H1 (cell line): ENCODE data around the gene CAMTA1. TPM values are rescaled to one million over a fixed set of nuclear protein-coding genes. Genes with fewer than 3 reads are reported as not detected.

Experiments
- CTCF ChIA-PET: fragments of 300-600 bp; sonication (Branson Sonifier 250); formaldehyde crosslinking; loops from one replicate; lab custom pipeline; 2021; ENCODE audit not compliant: partially characterized antibody; lab: Charles Lee
- POLR2A ChIA-PET: fragments of 300-600 bp; sonication (Branson Sonifier 250); formaldehyde crosslinking; loops from one replicate; lab custom pipeline; 2021; ENCODE audit warnings: inconsistent platforms; ENCODE audit not compliant: partially characterized antibody; lab: Charles Lee
- DNase-seq, 2 experiments: peaks; one replicate each; pipeline versions ENCODE4 v3.0.0 to v3.0.0-alpha.2; 2010 to 2022; ENCODE audit warnings: low spot score in 2 of 2, low read depth in 1 of 2, mixed read lengths in 1 of 2
- FAIRE-seq: peaks from 2 replicates; lab custom pipeline; 2011; peaks lifted over from hg19 to GRCh38; lab: Jason Lieb, UNC
- H2AFZ ChIP-seq: 2 replicates; pipeline ENCODE4 v1.8.1; 2012; ENCODE audit warnings: low read length, inconsistent platforms
- H2AK5ac ChIP-seq: 2 replicates; pipeline ENCODE4 v1.6.1; 2013; ENCODE audit warnings: low read depth, low read length
- H2BK120ac ChIP-seq: replicated peaks from 2 replicates; pipeline ENCODE3; 2013; ENCODE audit warnings: low read depth, low read length, inconsistent platforms
- H2BK12ac ChIP-seq: 2 replicates; pipeline ENCODE4 v1.6.1; 2013; ENCODE audit warnings: low read depth, low read length
- H2BK15ac ChIP-seq: 2 replicates; pipeline ENCODE4 v1.6.1; 2013; ENCODE audit warnings: low read length
- H2BK20ac ChIP-seq: 2 replicates; pipeline ENCODE4 v1.6.1; 2013; ENCODE audit warnings: low read length
- H2BK5ac ChIP-seq: 2 replicates; pipeline ENCODE4 v1.6.1; 2013; ENCODE audit warnings: low read depth, low read length
- H3K14ac ChIP-seq: 2 replicates; pipeline ENCODE4 v1.6.1; 2013; ENCODE audit warnings: inconsistent platforms; ENCODE audit not compliant: insufficient read length
- H3K18ac ChIP-seq: 2 replicates; pipeline ENCODE4 v1.6.1; 2013; ENCODE audit warnings: low read length; ENCODE audit errors: extremely low read depth
- H3K23ac ChIP-seq: 2 replicates; pipeline ENCODE4 v1.6.1; 2013; ENCODE audit warnings: inconsistent platforms; ENCODE audit not compliant: insufficient read length
- H3K23me2 ChIP-seq: 2 replicates; pipeline ENCODE4 v1.6.1; 2013; ENCODE audit warnings: low read depth, low read length
- H3K27ac ChIP-seq: 2 replicates; pipeline ENCODE4 v1.6.1; 2011; ENCODE audit warnings: low read depth, low read length, inconsistent platforms
- H3K27me3 ChIP-seq, 4 experiments: replicated peaks in 1 of 4; 1 replicate in 1 of 4; 2 replicates in 3 of 4; pipeline versions ENCODE4 v1.6.1 to v1.8.1; 2011 to 2013; ENCODE audit warnings: low read length in 3 of 4, mild to moderate bottlenecking in 3 of 4, inconsistent platforms in 2 of 4, mixed read lengths in 2 of 4, moderate library complexity in 1 of 4; ENCODE audit not compliant: control insufficient read depth in 3 of 4, insufficient read depth in 3 of 4; ENCODE audit errors: extremely low read depth in 1 of 4
- H3K36me3 ChIP-seq, 4 experiments: 2 replicates each; pipeline versions ENCODE4 v1.6.1 to v1.8.1; 2011 to 2013; ENCODE audit warnings: mild to moderate bottlenecking in 4 of 4, low read length in 3 of 4, moderate library complexity in 2 of 4, control low read depth in 1 of 4, inconsistent platforms in 1 of 4; ENCODE audit not compliant: insufficient read depth in 4 of 4, control insufficient read depth in 2 of 4
- H3K4ac ChIP-seq: replicated peaks from 2 replicates; pipeline ENCODE3; 2013; ENCODE audit warnings: low read length, low read depth, mixed read lengths, inconsistent platforms; ENCODE audit not compliant: insufficient read length
- H3K4me1 ChIP-seq, 4 experiments: replicated peaks in 1 of 4; 1 replicate in 1 of 4; 2 replicates in 3 of 4; pipeline versions ENCODE4 v1.6.1 to v1.8.1; 2011 to 2013; ENCODE audit warnings: low read length in 3 of 4, inconsistent platforms in 2 of 4, mixed read lengths in 1 of 4; ENCODE audit not compliant: insufficient read depth in 4 of 4, control insufficient read depth in 3 of 4
- H3K4me2 ChIP-seq, 2 experiments: 2 replicates each; pipeline versions ENCODE4 v1.6.1 to v1.8.1; 2011 to 2013; ENCODE audit warnings: low read depth in 2 of 2, low read length in 2 of 2, control low read depth in 1 of 2, inconsistent platforms in 1 of 2, mild to moderate bottlenecking in 1 of 2; ENCODE audit not compliant: insufficient read depth in 1 of 2
- H3K4me3 ChIP-seq, 4 experiments: fragments of 200-600, 300-600 bp in 1 of 4; sonication (generic), shearing (Covaris generic), sonication (Bioruptor Twin) in 1 of 4; 2 replicates each; pipeline versions ENCODE4 v1.5.1 to v1.8.1; 2011 to 2016; ENCODE audit warnings: low read length in 4 of 4, low read depth in 3 of 4, control low read depth in 2 of 4, inconsistent platforms in 2 of 4, mild to moderate bottlenecking in 2 of 4, mixed read lengths in 1 of 4, moderate library complexity in 1 of 4; ENCODE audit not compliant: insufficient read depth in 2 of 4; ENCODE audit errors: extremely low read depth in 1 of 4
- H3K56ac ChIP-seq: replicated peaks from 2 replicates; pipeline ENCODE3; 2013; ENCODE audit warnings: low read depth, mild to moderate bottlenecking, mixed read lengths, low read length, inconsistent platforms; ENCODE audit not compliant: insufficient read length
- H3K79me1 ChIP-seq: 2 replicates; pipeline ENCODE4 v1.6.1; 2013; ENCODE audit warnings: low read depth, low read length, control low read depth
- H3K79me2 ChIP-seq, 2 experiments: 2 replicates each; pipeline versions ENCODE4 v1.6.1 to v1.8.1; 2012 to 2013; ENCODE audit warnings: low read length in 2 of 2, mild to moderate bottlenecking in 2 of 2, inconsistent platforms in 1 of 2; ENCODE audit not compliant: insufficient read depth in 2 of 2, control insufficient read depth in 1 of 2
- H3K9ac ChIP-seq, 4 experiments: replicated peaks in 1 of 4; 1 replicate in 1 of 4; 2 replicates in 3 of 4; pipeline versions ENCODE4 v1.6.1 to v1.8.1; 2011 to 2013; ENCODE audit warnings: low read depth in 3 of 4, low read length in 3 of 4, control low read depth in 2 of 4, mild to moderate bottlenecking in 2 of 4, moderate library complexity in 2 of 4, inconsistent platforms in 1 of 4; ENCODE audit errors: extremely low read depth in 1 of 4
- H3K9me3 ChIP-seq, 2 experiments: 2 replicates each; pipeline versions ENCODE4 v1.6.1 to v1.8.1; 2012 to 2013; ENCODE audit warnings: mild to moderate bottlenecking in 2 of 2, moderate library complexity in 2 of 2, control low read depth in 1 of 2, inconsistent platforms in 1 of 2, low read depth in 1 of 2, low read length in 1 of 2, mixed read lengths in 1 of 2; ENCODE audit not compliant: insufficient read depth in 2 of 2
- H4K20me1 ChIP-seq, 2 experiments: replicated peaks in 1 of 2; 2 replicates each; pipeline versions ENCODE3 to v1.8.1; 2011 to 2013; ENCODE audit warnings: inconsistent platforms in 2 of 2, low read length in 2 of 2, mild to moderate bottlenecking in 1 of 2; ENCODE audit not compliant: insufficient read depth in 2 of 2, control insufficient read depth in 1 of 2
- H4K5ac ChIP-seq: 2 replicates; pipeline ENCODE4 v1.6.1; 2013; ENCODE audit warnings: low read length, low read depth, mixed read lengths, inconsistent platforms; ENCODE audit not compliant: insufficient read length
- H4K8ac ChIP-seq: 2 replicates; pipeline ENCODE4 v1.8.0; 2013; ENCODE audit warnings: mild to moderate bottlenecking, moderate library complexity, low read length, inconsistent platforms; ENCODE audit not compliant: insufficient read depth; ENCODE audit errors: extremely low read depth
- H4K91ac ChIP-seq: replicated peaks from 2 replicates; pipeline ENCODE3; 2013; ENCODE audit warnings: low read length, mixed read lengths, inconsistent platforms; ENCODE audit not compliant: insufficient read length
- BACH1 ChIP-seq: IDR thresholded peaks from 2 replicates; pipeline ENCODE4 v1.6.1; 2012; ENCODE audit warnings: low read length, improper control_type of control experiment
- BCL11A ChIP-seq, 2 experiments: IDR thresholded peaks; one replicate each; pipeline ENCODE4 v1.6.1; 2011; ENCODE audit warnings: low read depth in 2 of 2, low read length in 2 of 2, mild to moderate bottlenecking in 2 of 2
- BRCA1 ChIP-seq: IDR thresholded peaks from 2 replicates; pipeline ENCODE4 v1.6.1; 2012; ENCODE audit warnings: low read depth, low read length, improper control_type of control experiment
- CTBP2 ChIP-seq: IDR thresholded peaks from 2 replicates; pipeline ENCODE4 v1.7.0; 2011; ENCODE audit warnings: borderline replicate concordance, mild to moderate bottlenecking, moderate library complexity, mixed read lengths, low read length; ENCODE audit not compliant: insufficient read depth, insufficient read length
- EGR1 ChIP-seq: IDR thresholded peaks from 2 replicates; pipeline ENCODE4 v1.6.1; 2011; ENCODE audit warnings: low read depth, low read length, borderline replicate concordance
- EP300 ChIP-seq, 2 experiments: IDR thresholded peaks; 1 replicate in 1 of 2; 2 replicates in 1 of 2; pipeline ENCODE4 v1.6.1; 2011 to 2012; ENCODE audit warnings: low read depth in 2 of 2, low read length in 2 of 2, mild to moderate bottlenecking in 2 of 2, borderline replicate concordance in 1 of 2, inconsistent platforms in 1 of 2, moderate library complexity in 1 of 2
- GABPA ChIP-seq: IDR thresholded peaks from 2 replicates; pipeline ENCODE4 v1.6.1; 2011; ENCODE audit warnings: mild to moderate bottlenecking, low read length, moderate library complexity, borderline replicate concordance; ENCODE audit not compliant: insufficient read depth
- JUND ChIP-seq: IDR thresholded peaks from 2 replicates; pipeline ENCODE4 v1.6.1; 2011; ENCODE audit warnings: mild to moderate bottlenecking, improper control_type of control experiment, low read length
- KDM4A ChIP-seq: IDR thresholded peaks from one replicate; pipeline ENCODE4 v1.7.1; 2012; ENCODE audit warnings: low read depth, mild to moderate bottlenecking, moderate library complexity, low read length, inconsistent platforms; ENCODE audit not compliant: severe bottlenecking
- NRF1 ChIP-seq: IDR thresholded peaks from 2 replicates; pipeline ENCODE4 v1.6.1; 2011; ENCODE audit warnings: mild to moderate bottlenecking, low read depth, low read length, improper control_type of control experiment
- POU5F1 ChIP-seq: IDR thresholded peaks from 2 replicates; pipeline ENCODE4 v1.6.1; 2011; ENCODE audit warnings: low read depth, mild to moderate bottlenecking, low read length, moderate library complexity
- RNF2 ChIP-seq: fragments of 200-900, 300-1000 bp; sonication (generic); IDR thresholded peaks from 2 replicates; pipeline ENCODE4 v1.7.1; 2016; ENCODE audit warnings: borderline replicate concordance, low read depth, mild to moderate bottlenecking, antibody characterized with exemption, low read length; ENCODE audit not compliant: poor library complexity, severe bottlenecking; ENCODE audit errors: missing control alignments
- TEAD4 ChIP-seq: IDR thresholded peaks from 2 replicates; pipeline ENCODE4 v1.6.1; 2012; ENCODE audit warnings: low read depth, low read length, inconsistent platforms, mixed read lengths
- WGBS, 2 experiments: shearing (Covaris generic) in 1 of 2; methylation state at CpG; one replicate each; pipeline versions ENCODE4 v1.1.6 to v1.1.7; 2013 to 2015; ENCODE audit warnings: low lambda C conversion rate in 2 of 2, mixed read lengths in 2 of 2, inconsistent platforms in 1 of 2, low coverage in 1 of 2, missing lambda C conversion rate in 1 of 2; ENCODE audit not compliant: insufficient replicate concordance in 2 of 2, insufficient coverage in 1 of 2, insufficient read length in 1 of 2; ENCODE audit errors: extremely low coverage in 1 of 2, missing lambda C conversion rate in 1 of 2; 5-methylcytosine and 5-hydroxymethylcytosine counted together
- polyA plus RNA-seq, 7 experiments: library from polyadenylated mRNA; depleted of rRNA in 3 of 7; stranded (reverse) in 5 of 7; unstranded in 2 of 7; fragments of >200 nt in 5 of 7; fragments of 200-250 nt in 2 of 7; gene quantifications; 1 replicate in 5 of 7; 2 replicates in 1 of 7; 4 replicates in 1 of 7; pipeline versions ENCODE4 v1.2.1 to v1.2.3, GENCODE V29; 2011 to 2013; ENCODE audit warnings: missing spikeins in 2 of 7, mixed read lengths in 2 of 7
- total RNA-seq: library from RNA; stranded (reverse); fragmentation: NEBNext Ultra II Directional; extraction: Animal tissue kit (Norgen Biotek cat#: 25700); gene quantifications from 2 replicates; pipeline ENCODE4 v1.2.1, GENCODE V29; 2021

Gene CAMTA1
- total and polyA plus RNA-seq, 2 of the 8 experiments (the other 6 are each of a cell fraction or from before 2014, with no cell fraction given) = 65.0 to 119 TPM

DNA sequence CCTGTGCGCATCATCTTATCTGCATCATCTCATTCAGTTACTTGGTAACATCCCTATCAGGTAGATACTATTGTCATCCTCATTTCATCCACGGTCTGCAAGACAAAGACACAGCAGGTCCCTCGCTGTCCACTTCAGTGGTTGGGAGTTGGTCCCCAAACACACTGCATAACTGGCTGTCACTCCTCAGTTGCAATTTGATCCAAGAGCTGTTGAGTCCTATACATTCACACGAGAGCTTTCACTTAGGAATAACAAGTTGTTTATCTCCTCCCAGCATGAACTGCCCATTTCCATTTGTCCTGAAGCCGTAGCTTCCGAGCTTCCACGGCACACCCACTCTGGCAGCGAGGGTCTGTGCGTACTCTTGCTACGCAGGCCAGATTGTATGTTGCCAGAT lies 472.0 kb downstream of the CAMTA1 start:
- H3K9ac ChIP-seq = no peak overlapping the region
- H3K14ac ChIP-seq = no peak overlapping the region
- no peaks in the 10 kb centered on the region for H3K79me2 ChIP-seq
- H2AK5ac ChIP-seq = no peak overlapping the region
- H3K4me3 ChIP-seq = no peak overlapping the region
- H2BK12ac ChIP-seq = no peak overlapping the region
- H3K27ac ChIP-seq = no peak overlapping the region
- H3K4me1 ChIP-seq = peaks cover 0 to 11% (median 6%) of the 10 kb centered on the region in 4 experiments; a peak in 4 of 7 replicates
- H3K23ac ChIP-seq = no peak overlapping the region
- 85% methylated on average over 10 of the region's 10 CpGs; no CpG with 5 or more reads in 1 of the 2 experiments for WGBS, 2 experiments
- no peaks in the 10 kb centered on the region for H3K36me3 ChIP-seq
- H2BK120ac ChIP-seq = peak overlapping the region; percentile 17
- H3K79me1 ChIP-seq = no peaks in the 10 kb centered on the region
- no peaks in the 10 kb centered on the region for H4K20me1 ChIP-seq
- POLR2A ChIA-PET = no interaction called here
- no peaks in the 10 kb centered on the region for H3K27me3 ChIP-seq
- H2AFZ ChIP-seq = no peak overlapping the region
- H2BK5ac ChIP-seq = no peak overlapping the region
- no peaks in the 10 kb centered on the region for H3K23me2 ChIP-seq
- peak overlapping the region; percentile 47 for H3K4ac ChIP-seq
- peak overlapping the region; percentile 62 for H4K91ac ChIP-seq
- FAIRE-seq = no peak
- no peak overlapping the region for H2BK20ac ChIP-seq
- CTCF ChIA-PET = no interaction called here
- H2BK15ac ChIP-seq = no peak overlapping the region
- no peaks in the 10 kb centered on the region for H3K9me3 ChIP-seq
- no peak overlapping the region for H3K56ac ChIP-seq
- no peak overlapping the region for H4K5ac ChIP-seq
- DNase-seq = no peak
- no peak overlapping the region; the same call in 1 of the 2 replicates for H4K8ac ChIP-seq
- TF ChIP-seq TEAD4 (no peak), NRF1 (no peak), POU5F1 (no peak), KDM4A (no peak), BCL11A (IDR thresholded peaks at IDR 0.05; ENCODE audit: low read depth in 2 of 2, low read length in 2 of 2) (no peak), BACH1 (no peak), GABPA (no peak), JUND (no peak), CTBP2 (no peak), RNF2 (no peak), EGR1 (no peak), BRCA1 (no peak), EP300 (IDR thresholded peaks at IDR 0.05; ENCODE audit: borderline replicate concordance in 1 of 2, low read depth in 2 of 2, low read length in 2 of 2) (no peak)
- H3K4me2 ChIP-seq = no peak overlapping the region
- no peak overlapping the region for H3K18ac ChIP-seq
